WTC11 (cell line): ENCODE results near the gene BAG1.

ENCODE experiments used
- ATF6 ChIP-seq: sonication (generic); formaldehyde crosslinking; IDR thresholded peaks from 2 replicates; pipeline ENCODE4 v1.8.1; 2023; ENCODE audit warnings: mild to moderate bottlenecking, missing genetic modification reagents
- ESRRA ChIP-seq: sonication (generic); formaldehyde crosslinking; IDR thresholded peaks from 2 replicates; pipeline ENCODE4 v1.8.1; 2022; ENCODE audit warnings: mild to moderate bottlenecking, missing genetic modification reagents, borderline replicate concordance
- TEAD4 ChIP-seq: sonication (generic); formaldehyde crosslinking; IDR thresholded peaks from 2 replicates; pipeline ENCODE4 v1.8.0; 2022; ENCODE audit warnings: mild to moderate bottlenecking, missing genetic modification reagents

GRCh38 chr9:33294670-33295432 lies 30.3 kb upstream of the BAG1 start:
- TF ChIP-seq ATF6 (CRISPR knock-in tag) (no peak), ESRRA (no peak), TEAD4 (CRISPR knock-in tag) (no peak)
